Mesendoderm (in vitro differentiated cells): ENCODE measurements around the gene JPT1.
"Not testable (repeated sequence)": the region's sequence is repeated elsewhere in the genome, so short reads cannot be mapped to it uniquely, and the experiment has no call there.

Experiments used
- DNase-seq: peaks from one replicate; pipeline ENCODE4 v3.0.0; 2013
- H2AK5ac ChIP-seq: 2 replicates; pipeline ENCODE4 v1.6.1; 2013; ENCODE audit warnings: low read length, inconsistent platforms
- H2BK120ac ChIP-seq: 2 replicates; pipeline ENCODE4 v1.6.1; 2013; ENCODE audit warnings: low read depth, mild to moderate bottlenecking, low read length, moderate library complexity, mixed read lengths
- H2BK15ac ChIP-seq: replicated peaks from 2 replicates; pipeline ENCODE4 v1.6.1; 2013; ENCODE audit warnings: low read depth, mild to moderate bottlenecking, moderate library complexity
- H2BK5ac ChIP-seq: 2 replicates; pipeline ENCODE4 v1.6.1; 2013; ENCODE audit warnings: low read length, inconsistent platforms
- H3K18ac ChIP-seq: 2 replicates; pipeline ENCODE4 v1.6.1; 2013; ENCODE audit warnings: mild to moderate bottlenecking, low read length, mixed read lengths
- H3K23ac ChIP-seq: one replicate; pipeline ENCODE4 v1.6.1; 2013; ENCODE audit warnings: low read length
- H3K27ac ChIP-seq: 2 replicates; pipeline ENCODE4 v1.5.1; 2013; ENCODE audit warnings: low read depth, mild to moderate bottlenecking, inconsistent platforms, low read length, moderate library complexity
- H3K27me3 ChIP-seq: 2 replicates; pipeline ENCODE4 v1.6.1; 2013; ENCODE audit warnings: low read length, control low read depth, mild to moderate bottlenecking, inconsistent platforms; ENCODE audit not compliant: insufficient read depth, poor library complexity
- H3K36me3 ChIP-seq: 2 replicates; pipeline ENCODE4 v1.6.1; 2013; ENCODE audit warnings: low read length, inconsistent platforms; ENCODE audit not compliant: control insufficient read depth, insufficient read depth
- H3K4ac ChIP-seq: one replicate; pipeline ENCODE4 v1.6.1; 2013; ENCODE audit warnings: low read depth, mild to moderate bottlenecking, low read length, moderate library complexity
- H3K4me1 ChIP-seq: 2 replicates; pipeline ENCODE4 v1.6.1; 2013; ENCODE audit warnings: low read depth, low read length, inconsistent platforms; ENCODE audit not compliant: control insufficient read depth
- H3K4me2 ChIP-seq: 2 replicates; pipeline ENCODE4 v1.6.1; 2013; ENCODE audit warnings: low read length
- H3K4me3 ChIP-seq: 2 replicates; pipeline ENCODE4 v1.5.1; 2013; ENCODE audit warnings: mild to moderate bottlenecking, low read length
- H3K56ac ChIP-seq: one replicate; pipeline ENCODE4 v1.6.1; 2013; ENCODE audit warnings: low read length
- H3K79me1 ChIP-seq: 2 replicates; pipeline ENCODE4 v1.6.1; 2013; ENCODE audit warnings: low read length, inconsistent platforms
- H3K79me2 ChIP-seq: 2 replicates; pipeline ENCODE4 v1.6.1; 2013; ENCODE audit warnings: mild to moderate bottlenecking, low read length; ENCODE audit not compliant: control insufficient read depth, insufficient read depth
- H3K9ac ChIP-seq: 2 replicates; pipeline ENCODE4 v1.6.1; 2013; ENCODE audit warnings: low read length, inconsistent platforms
- H4K5ac ChIP-seq: one replicate; pipeline ENCODE4 v1.6.1; 2013; ENCODE audit warnings: low read length
- H4K8ac ChIP-seq: one replicate; pipeline ENCODE4 v1.6.1; 2013; ENCODE audit warnings: low read depth, mild to moderate bottlenecking, control low read depth, low read length, moderate library complexity
- WGBS: extraction: QIAGEN DNeasy Blood & Tissue Kit; methylation state at CpG from one replicate; pipeline ENCODE4 v1.1.7; 2013; ENCODE audit warnings: low lambda C conversion rate, missing lambda C conversion rate; ENCODE audit not compliant: insufficient coverage; ENCODE audit errors: extremely low coverage; 5-methylcytosine and 5-hydroxymethylcytosine counted together

Gene JPT1

GRCh38 chr17:75135452-75135851, 18.9 kb downstream of the JPT1 start:
- no CpG with 5 or more reads among the region's 5 CpGs for WGBS
- no peak overlapping the region for H3K27ac ChIP-seq
- H3K18ac ChIP-seq: no peak overlapping the region
- no peak overlapping the region for H3K4me3 ChIP-seq
- no peak overlapping the region for H2AK5ac ChIP-seq
- no peak overlapping the region for H3K9ac ChIP-seq
- no peaks in the 10 kb centered on the region for H3K4me1 ChIP-seq
- H4K8ac ChIP-seq: no peak overlapping the region
- H4K5ac ChIP-seq: no peak overlapping the region
- H3K79me2 ChIP-seq: no peaks in the 10 kb centered on the region
- H3K36me3 ChIP-seq: peaks cover 3% of the 10 kb centered on the region
- DNase-seq: no peak
- H2BK15ac ChIP-seq: no peak overlapping the region
- H3K4ac ChIP-seq: no peak overlapping the region
- H2BK120ac ChIP-seq: no peak overlapping the region
- H3K79me1 ChIP-seq: no peaks in the 10 kb centered on the region
- no peak overlapping the region for H3K56ac ChIP-seq
- H3K27me3 ChIP-seq: no peaks in the 10 kb centered on the region
- no peak overlapping the region for H2BK5ac ChIP-seq
- no peak overlapping the region for H3K23ac ChIP-seq
- no peak overlapping the region for H3K4me2 ChIP-seq

GRCh38 chr17:75133607-75134347, 20.5 kb downstream of the JPT1 start:
- H3K79me1 ChIP-seq, H3K4me2 ChIP-seq, H3K4me3 ChIP-seq, H2BK120ac ChIP-seq, H3K4ac ChIP-seq, H3K18ac ChIP-seq, H4K8ac ChIP-seq, H3K56ac ChIP-seq, H4K5ac ChIP-seq, H3K23ac ChIP-seq, H2BK15ac ChIP-seq, H3K79me2 ChIP-seq, H3K27ac ChIP-seq, H3K36me3 ChIP-seq, H2AK5ac ChIP-seq, H2BK5ac ChIP-seq, H3K9ac ChIP-seq, H3K27me3 ChIP-seq, H3K4me1 ChIP-seq: not testable (repeated sequence)
- peak; percentile 49 for DNase-seq
- no CpG with 5 or more reads among the region's 14 CpGs for WGBS

- H3K4me3 ChIP-seq: no peak overlapping the region
- no CpG with 5 or more reads among the region's 3 CpGs for WGBS
- no peak overlapping the region for H3K4me2 ChIP-seq
- H3K27ac ChIP-seq: no peak overlapping the region
- H3K23ac ChIP-seq: no peak overlapping the region
- no peak overlapping the region for H3K4ac ChIP-seq
- H2BK15ac ChIP-seq: no peak overlapping the region
- peaks cover 1% of the 10 kb centered on the region for H3K4me1 ChIP-seq
- no peak overlapping the region for H2BK5ac ChIP-seq
- no peak overlapping the region for H3K56ac ChIP-seq
- no peak overlapping the region for H4K5ac ChIP-seq
- H3K79me1 ChIP-seq: peaks cover 10% of the 10 kb centered on the region
- H2AK5ac ChIP-seq: no peak overlapping the region
- H2BK120ac ChIP-seq: no peak overlapping the region
- H3K27me3 ChIP-seq: no peaks in the 10 kb centered on the region
- peaks cover 7% of the 10 kb centered on the region for H3K36me3 ChIP-seq
- no peak overlapping the region for H3K9ac ChIP-seq
- H3K18ac ChIP-seq: no peak overlapping the region
- no peak for DNase-seq
- H3K79me2 ChIP-seq: peaks cover 4% of the 10 kb centered on the region
- H4K8ac ChIP-seq: no peak overlapping the region
Measured at GRCh38 chr17:75133001-75133400, 21.3 kb downstream of the JPT1 start.

- H2AK5ac ChIP-seq, DNase-seq, H3K4me1 ChIP-seq, H3K36me3 ChIP-seq, H2BK5ac ChIP-seq, H2BK120ac ChIP-seq, H2BK15ac ChIP-seq, H3K79me1 ChIP-seq, H3K23ac ChIP-seq, H3K79me2 ChIP-seq, H4K5ac ChIP-seq, H3K27me3 ChIP-seq: not testable (repeated sequence)
- Histone ChIP-seq H3K27ac (peak overlapping the region; percentile 96), H3K4me3 (peak overlapping the region; percentile 30), H3K4ac (peak overlapping the region; percentile 87), H3K4me2 (peak overlapping the region; percentile 59), H3K9ac (peak overlapping the region; percentile 88), H4K8ac (peak overlapping the region; percentile 96), H3K56ac (peak overlapping the region; percentile 90), H3K18ac (peak overlapping the region; percentile 69)
- WGBS: no CpG with 5 or more reads among the region's 40 CpGs
Measured at GRCh38 chr17:75132018-75133000, 22.0 kb downstream of the JPT1 start.

GRCh38 chr17:75131278-75132017, 22.9 kb downstream of the JPT1 start, which contains the start of gene NT5C:
Gene NT5C (minus strand): TSS chr17:75131742. CDS start chr17:75131707, 35 bp downstream.
- H3K18ac ChIP-seq: peak within 1 kb of the TSS; percentile 95
- WGBS: no CpG with 5 or more reads among the region's 82 CpGs
- peaks cover 5% of the 10 kb centered on the region for H3K36me3 ChIP-seq
- no peaks in the 10 kb centered on the region for H3K27me3 ChIP-seq
- peaks cover 4% of the 10 kb centered on the region for H3K79me2 ChIP-seq
- peaks cover 1% of the 10 kb centered on the region for H3K4me1 ChIP-seq
- peak within 1 kb of the TSS; percentile 90 for H3K56ac ChIP-seq
- no peak within 1 kb of the TSS for H2AK5ac ChIP-seq
- H3K4ac ChIP-seq: peak within 1 kb of the TSS; percentile 87
- no peak within 1 kb of the TSS for H4K5ac ChIP-seq
- peak within 1 kb of the TSS; percentile 70 for H3K4me3 ChIP-seq
- peak within 1 kb of the TSS; percentile 88 for H3K9ac ChIP-seq
- DNase-seq: peak; percentile 91
- no peak within 1 kb of the TSS for H3K23ac ChIP-seq
- peak within 1 kb of the TSS; percentile 56 for H2BK120ac ChIP-seq
- peak within 1 kb of the TSS; percentile 96 for H3K27ac ChIP-seq
- H4K8ac ChIP-seq: peak within 1 kb of the TSS; percentile 96
- no peak within 1 kb of the TSS for H2BK15ac ChIP-seq
- peaks cover 10% of the 10 kb centered on the region for H3K79me1 ChIP-seq
- peak within 1 kb of the TSS; percentile 59 for H3K4me2 ChIP-seq
- no peak within 1 kb of the TSS for H2BK5ac ChIP-seq
